RWPE1 (cell line): Measurements from ENCODE around the gene VEPH1.

Experiments
- CTCF ChIA-PET: fragments of 350-600 bp; sonication (Branson Sonifier 250); formaldehyde crosslinking; extraction: SDS; loops from one replicate; lab custom pipeline; 2021; lab: Yijun Ruan, JAX
- POLR2A ChIA-PET: fragments of 400-600 bp; formaldehyde crosslinking; extraction: SDS; loops from one replicate; lab custom pipeline; 2020; ENCODE audit warnings: antibody characterized with exemption; ENCODE audit not compliant: low non-redundant PET; lab: Yijun Ruan, JAX
- DNase-seq: peaks from one replicate; pipeline ENCODE4 v3.0.0; 2012; ENCODE audit warnings: low spot score
- H3K27ac ChIP-seq: fragments of 450-650 bp; 2 replicates; pipeline ENCODE4 v1.5.1; 2017
- TF ChIP-seq, protein P1 (sequence below): fragments of 450-650 bp; conservative IDR thresholded peaks from 2 replicates; pipeline ENCODE4 v1.5.1; 2017; ENCODE audit warnings: low read depth, mild to moderate bottlenecking

VEPH1 gene

DNA sequence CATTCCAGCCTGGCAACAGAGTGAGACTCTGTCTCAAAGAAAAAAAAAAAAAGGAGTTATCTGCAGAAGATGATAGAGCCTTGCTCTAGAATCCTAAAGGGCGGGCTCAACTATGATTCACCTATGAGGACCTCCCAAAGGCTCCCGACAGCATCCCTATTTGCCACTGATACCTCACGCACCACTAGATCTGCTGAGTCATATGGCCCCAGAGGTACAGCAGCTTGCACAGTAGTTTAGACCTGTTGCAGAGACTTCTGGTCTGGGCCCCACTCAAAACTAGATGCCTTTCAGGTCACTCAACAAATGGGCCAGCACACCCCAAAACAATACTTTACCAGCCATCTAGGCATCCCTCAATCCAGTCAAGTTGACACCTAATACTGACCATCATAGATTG, 104.6 kb downstream of the VEPH1 start:
- TF ChIP-seq, protein P1, sequence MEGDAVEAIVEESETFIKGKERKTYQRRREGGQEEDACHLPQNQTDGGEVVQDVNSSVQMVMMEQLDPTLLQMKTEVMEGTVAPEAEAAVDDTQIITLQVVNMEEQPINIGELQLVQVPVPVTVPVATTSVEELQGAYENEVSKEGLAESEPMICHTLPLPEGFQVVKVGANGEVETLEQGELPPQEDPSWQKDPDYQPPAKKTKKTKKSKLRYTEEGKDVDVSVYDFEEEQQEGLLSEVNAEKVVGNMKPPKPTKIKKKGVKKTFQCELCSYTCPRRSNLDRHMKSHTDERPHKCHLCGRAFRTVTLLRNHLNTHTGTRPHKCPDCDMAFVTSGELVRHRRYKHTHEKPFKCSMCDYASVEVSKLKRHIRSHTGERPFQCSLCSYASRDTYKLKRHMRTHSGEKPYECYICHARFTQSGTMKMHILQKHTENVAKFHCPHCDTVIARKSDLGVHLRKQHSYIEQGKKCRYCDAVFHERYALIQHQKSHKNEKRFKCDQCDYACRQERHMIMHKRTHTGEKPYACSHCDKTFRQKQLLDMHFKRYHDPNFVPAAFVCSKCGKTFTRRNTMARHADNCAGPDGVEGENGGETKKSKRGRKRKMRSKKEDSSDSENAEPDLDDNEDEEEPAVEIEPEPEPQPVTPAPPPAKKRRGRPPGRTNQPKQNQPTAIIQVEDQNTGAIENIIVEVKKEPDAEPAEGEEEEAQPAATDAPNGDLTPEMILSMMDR: no peak
- CTCF ChIA-PET: no interaction called here

DNA sequence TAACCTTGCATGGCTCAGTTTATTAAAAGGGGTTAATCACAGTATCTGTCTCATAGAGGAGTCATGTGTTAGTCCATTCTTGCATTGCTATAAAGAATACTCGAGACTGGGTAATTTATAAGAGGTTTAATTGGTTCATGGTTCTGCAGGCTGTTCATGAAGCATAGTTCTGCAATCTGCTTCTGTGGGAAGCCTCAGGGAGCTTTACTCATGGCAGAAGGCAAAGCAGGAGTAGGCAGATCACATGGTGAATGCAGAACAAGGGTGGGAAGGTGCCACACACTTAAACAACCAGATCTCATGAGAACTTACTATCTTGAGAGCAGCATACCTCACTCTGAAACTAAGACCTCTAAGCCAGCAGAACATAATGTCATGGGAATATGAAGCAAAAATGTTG, 108.8 kb downstream of the VEPH1 start:
- TF ChIP-seq, protein P1: no peak

More for the DNA sequence above, 104.6 kb downstream of the VEPH1 start:
- POLR2A ChIA-PET: no interaction called here
- no peak for DNase-seq
- no peak overlapping the region for H3K27ac ChIP-seq

DNA sequence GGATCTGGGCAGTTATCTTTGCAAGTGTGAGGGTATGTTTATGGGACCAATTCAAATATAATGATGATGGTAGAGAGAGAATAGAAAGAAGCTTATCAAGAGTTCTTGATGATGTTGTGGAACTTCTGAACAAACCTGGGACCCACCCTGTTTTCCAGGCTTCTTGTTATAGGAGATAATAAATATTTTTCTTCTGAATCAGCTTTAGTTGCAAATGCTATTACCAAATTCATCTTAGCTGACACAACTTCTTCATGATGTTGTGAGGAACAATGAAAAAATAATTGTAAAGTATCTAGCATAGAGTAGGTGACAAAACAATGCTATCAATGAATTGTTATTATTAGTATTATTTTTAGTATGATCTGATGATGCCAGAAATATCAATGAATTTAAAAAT, 110.1 kb downstream of the VEPH1 start:
- no peak for DNase-seq
- TF ChIP-seq, protein P1: no peak
- H3K27ac ChIP-seq: no peak overlapping the region
- POLR2A ChIA-PET: no interaction called here
- CTCF ChIA-PET: no interaction called here

More for the DNA sequence above, 108.8 kb downstream of the VEPH1 start:
- POLR2A ChIA-PET: no interaction called here
- H3K27ac ChIP-seq: no peak overlapping the region
- no peak for DNase-seq
- CTCF ChIA-PET: interaction anchor here (0.6 kb wide), 1 partner anchor 233 kb away, joined by 4 read pairs; no protein-coding TSS in a partner anchor

DNA sequence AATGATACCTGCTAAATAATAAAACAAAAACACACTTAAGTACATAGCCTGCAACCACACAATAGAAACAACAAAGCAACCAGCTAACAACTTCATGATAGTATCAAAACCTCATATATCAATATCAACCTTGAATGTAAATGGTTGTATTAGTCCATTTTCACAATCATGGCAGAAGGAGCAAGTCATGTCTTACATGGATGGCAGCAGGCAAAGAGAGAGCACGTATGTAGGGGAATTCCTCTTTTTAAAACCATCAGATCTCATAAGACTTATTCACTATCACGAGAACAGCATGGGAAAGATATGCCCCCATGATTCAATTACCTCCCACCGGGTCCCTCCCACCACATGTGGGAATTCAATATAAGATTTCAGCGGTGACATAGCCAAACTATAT, 111.1 kb downstream of the VEPH1 start:
- DNase-seq: no peak
- ChIA-PET POLR2A (no interaction called here), CTCF (interaction anchor here (0.6 kb wide), 1 partner anchor 152 kb away, joined by 3 read pairs; no protein-coding TSS in a partner anchor)
- no peak overlapping the region for H3K27ac ChIP-seq
- TF ChIP-seq, protein P1: no peak

DNA sequence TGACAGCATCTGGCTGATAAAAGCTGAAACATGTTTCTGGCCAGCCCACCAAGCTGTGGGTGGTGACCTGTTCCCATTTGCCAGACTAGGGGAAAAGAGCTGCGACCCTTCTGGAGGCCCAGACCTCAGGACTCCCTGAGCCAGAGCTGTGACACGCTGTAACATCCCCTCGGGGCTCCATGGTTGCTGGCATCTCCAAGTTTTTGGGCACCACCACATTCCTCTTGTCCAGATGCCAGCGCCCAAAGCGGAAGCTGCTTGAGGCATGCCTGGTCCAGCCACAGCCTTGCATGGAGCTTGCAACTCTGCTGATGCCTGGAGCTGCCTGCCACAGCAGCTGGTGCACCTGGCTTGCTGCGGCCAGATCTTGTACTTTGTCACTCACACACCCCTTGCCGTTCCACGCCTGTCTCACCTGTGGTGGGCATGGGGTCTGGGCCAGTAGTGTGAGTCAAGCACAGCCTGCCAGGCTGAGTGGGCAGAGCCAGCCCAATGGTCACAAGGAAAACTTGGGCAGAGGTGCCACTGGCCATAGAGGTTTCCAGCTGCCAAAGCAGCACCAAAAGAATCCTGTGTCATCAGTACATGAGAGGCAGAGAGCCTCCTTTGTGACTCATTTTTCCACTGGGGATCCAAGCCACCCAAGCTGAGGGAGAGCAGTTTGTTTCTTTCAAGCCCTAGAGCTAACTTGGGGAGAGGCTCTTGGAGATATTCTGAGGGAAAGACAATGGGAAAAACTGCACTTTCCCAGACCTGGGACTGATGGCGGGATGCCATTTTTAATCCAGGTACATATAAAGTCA, 112.3 kb downstream of the VEPH1 start:
- no peak for DNase-seq
- POLR2A ChIA-PET: no interaction called here
- no peak overlapping the region for H3K27ac ChIP-seq
- CTCF ChIA-PET: interaction anchor here (0.6 kb wide), 1 partner anchor 150 kb away, joined by 3 read pairs; no protein-coding TSS in a partner anchor
- TF ChIP-seq, protein P1: no peak

DNA sequence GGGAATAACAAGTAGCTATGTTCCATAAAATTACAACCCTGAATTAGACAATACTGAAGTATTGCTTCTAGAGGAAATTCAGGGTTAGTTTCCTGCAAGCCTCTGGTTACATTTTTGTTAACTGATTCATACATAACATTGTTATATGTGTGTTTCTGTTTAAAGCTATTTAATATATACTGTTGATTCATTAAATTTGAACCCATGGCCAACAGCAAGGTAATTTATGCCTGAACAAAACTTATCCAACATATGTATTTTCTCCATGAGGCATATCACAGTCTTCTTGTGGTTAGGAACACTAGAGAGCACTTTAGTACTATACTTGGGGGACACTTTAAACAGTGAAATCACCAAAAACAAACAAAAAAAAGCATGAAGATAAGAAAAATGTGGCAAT, 114.2 kb downstream of the VEPH1 start:
- POLR2A ChIA-PET: no interaction called here
- no peak overlapping the region for H3K27ac ChIP-seq
- CTCF ChIA-PET: no interaction called here
- TF ChIP-seq, protein P1: no peak
- no peak for DNase-seq
